Stomach smooth muscle (tissue), 2 donors: ENCODE measurements around the gene NOTUM.

Source experiments
- H3K27ac ChIP-seq: one replicate; pipeline ENCODE4 v1.7.0; 2013; ENCODE audit warnings: mild to moderate bottlenecking, low read length, inconsistent platforms
- H3K27me3 ChIP-seq, 2 donors: one replicate each; pipeline ENCODE4 v1.7.0; 2013; ENCODE audit warnings: low read length in 2 of 2; ENCODE audit not compliant: insufficient read depth in 2 of 2, control insufficient read depth in 1 of 2
- H3K36me3 ChIP-seq, 2 donors: one replicate each; pipeline ENCODE4 v1.7.0; 2013; ENCODE audit warnings: low read length in 2 of 2; ENCODE audit not compliant: control insufficient read depth in 2 of 2, insufficient read depth in 2 of 2
- H3K4me1 ChIP-seq: one replicate; pipeline ENCODE4 v1.7.0; 2013; ENCODE audit warnings: low read length; ENCODE audit not compliant: control insufficient read depth, insufficient read depth
- H3K4me3 ChIP-seq, 2 donors: one replicate each; pipeline ENCODE4 v1.7.0; 2013; ENCODE audit warnings: low read length in 2 of 2
- H3K9ac ChIP-seq, 2 donors: one replicate each; pipeline ENCODE4 v1.7.0; 2013; ENCODE audit warnings: low read length in 2 of 2, mild to moderate bottlenecking in 1 of 2
- H3K9me3 ChIP-seq, 2 donors: one replicate each; pipeline ENCODE4 v1.7.0; 2013; ENCODE audit warnings: low read length in 2 of 2; ENCODE audit not compliant: control insufficient read depth in 2 of 2
- donor health status: healthy.
- donor health status: Pancreatic carcinoma.

NOTUM gene

GRCh38 chr17:81940538-81941483 lies 20.2 kb downstream of the NOTUM start:
- Histone ChIP-seq H3K4me3 (no peak overlapping the region), H3K36me3 (no peaks in the 10 kb centered on the region), H3K27me3 (peaks cover 9 to 17% of the 10 kb centered on the region in 2 donors), H3K4me1 (peaks cover 16% of the 10 kb centered on the region), H3K9ac (no peak overlapping the region), H3K27ac (no peak overlapping the region), H3K9me3 (no peaks in the 10 kb centered on the region)

GRCh38 chr17:81939881-81940385 lies 21.1 kb downstream of the NOTUM start:
- H3K27ac ChIP-seq, result no peak overlapping the region

GRCh38 chr17:81939218-81939617 lies 21.8 kb downstream of the NOTUM start:
- no peaks in the 10 kb centered on the region for H3K9me3 ChIP-seq
- H3K9ac ChIP-seq, result no peak overlapping the region
- H3K27me3 ChIP-seq, result peaks cover 9 to 14% of the 10 kb centered on the region in 2 donors

More at GRCh38 chr17:81939881-81940385, 21.1 kb downstream of the NOTUM start:
- no peaks in the 10 kb centered on the region for H3K9me3 ChIP-seq
- H3K4me1 ChIP-seq, result peaks cover 16% of the 10 kb centered on the region
- no peak overlapping the region for H3K9ac ChIP-seq
- peaks cover 9 to 17% of the 10 kb centered on the region in 2 donors for H3K27me3 ChIP-seq
- H3K36me3 ChIP-seq, result no peaks in the 10 kb centered on the region
- H3K4me3 ChIP-seq, result no peak overlapping the region

GRCh38 chr17:81935709-81936084 lies 25.3 kb downstream of the NOTUM start:
- Histone ChIP-seq H3K4me1 (peaks cover 14% of the 10 kb centered on the region), H3K27ac (no peak overlapping the region), H3K4me3 (no peak overlapping the region), H3K27me3 (peaks cover 4% of the 10 kb centered on the region in 2 donors), H3K36me3 (no peaks in the 10 kb centered on the region), H3K9ac (no peak overlapping the region), H3K9me3 (no peaks in the 10 kb centered on the region)

More at GRCh38 chr17:81939218-81939617, 21.8 kb downstream of the NOTUM start:
- no peaks in the 10 kb centered on the region for H3K36me3 ChIP-seq
- no peak overlapping the region for H3K4me3 ChIP-seq
- no peak overlapping the region for H3K27ac ChIP-seq
- peaks cover 16% of the 10 kb centered on the region for H3K4me1 ChIP-seq

- Histone ChIP-seq H3K4me1 (peaks cover 11% of the 10 kb centered on the region), H3K36me3 (no peaks in the 10 kb centered on the region), H3K4me3 (no peak overlapping the region), H3K27me3 (peaks cover 0 to 4% of the 10 kb centered on the region in 2 donors), H3K27ac (no peak overlapping the region), H3K9me3 (no peaks in the 10 kb centered on the region), H3K9ac (no peak overlapping the region)
Measured at GRCh38 chr17:81934850-81935708, 25.9 kb downstream of the NOTUM start.

GRCh38 chr17:81934098-81934757 lies 26.8 kb downstream of the NOTUM start:
- H3K4me3 ChIP-seq, result no peak overlapping the region
- no peak overlapping the region for H3K27ac ChIP-seq
- H3K9ac ChIP-seq, result no peak overlapping the region
- peaks cover 11% of the 10 kb centered on the region for H3K4me1 ChIP-seq
- H3K9me3 ChIP-seq, result no peaks in the 10 kb centered on the region
- peaks cover 0 to 4% of the 10 kb centered on the region in 2 donors for H3K27me3 ChIP-seq
- H3K36me3 ChIP-seq, result no peaks in the 10 kb centered on the region

GRCh38 chr17:81933178-81933699 lies 27.7 kb downstream of the NOTUM start:
- H3K36me3 ChIP-seq, result no peaks in the 10 kb centered on the region
- peaks cover 17% of the 10 kb centered on the region for H3K4me1 ChIP-seq
- H3K27ac ChIP-seq, result no peak overlapping the region
- no peaks in the 10 kb centered on the region for H3K9me3 ChIP-seq
- no peak overlapping the region for H3K4me3 ChIP-seq
- H3K9ac ChIP-seq, result no peak overlapping the region
- H3K27me3 ChIP-seq, result peaks cover 4 to 8% of the 10 kb centered on the region in 2 donors

- Histone ChIP-seq H3K36me3 (no peaks in the 10 kb centered on the region), H3K27me3 (peaks cover 4 to 11% of the 10 kb centered on the region in 2 donors), H3K9ac (no peak overlapping the region), H3K9me3 (no peaks in the 10 kb centered on the region), H3K4me1 (peaks cover 20% of the 10 kb centered on the region), H3K27ac (no peak overlapping the region), H3K4me3 (no peak overlapping the region)
Measured at GRCh38 chr17:81932333-81932983, 28.5 kb downstream of the NOTUM start.

GRCh38 chr17:81931557-81932332 lies 29.2 kb downstream of the NOTUM start:
- Histone ChIP-seq H3K4me1 (peaks cover 15% of the 10 kb centered on the region), H3K9me3 (no peaks in the 10 kb centered on the region)

More at GRCh38 chr17:81931557-81932332, 29.2 kb downstream of the NOTUM start:
- no peak overlapping the region for H3K4me3 ChIP-seq
- no peak overlapping the region for H3K9ac ChIP-seq
- no peak overlapping the region for H3K27ac ChIP-seq
- peaks cover 4 to 11% of the 10 kb centered on the region in 2 donors for H3K27me3 ChIP-seq
- H3K36me3 ChIP-seq, result no peaks in the 10 kb centered on the region
